ENCODE data around the gene TM9SF2. TPM values are rescaled to one million over a fixed set of nuclear protein-coding genes. Genes with fewer than 3 reads are reported as not detected.

TM9SF2 gene
- total and polyA plus RNA-seq, 11 donors, result 22.4 to 84.3 (median 68.2) TPM

GRCh38 chr13:99473515-99473914 is 27.8 kb upstream of the TM9SF2 start:
- H3K9me3 ChIP-seq, result no peaks in the 10 kb centered on the region
- H3K27me3 ChIP-seq, result no peaks in the 10 kb centered on the region
- H3K4me1 ChIP-seq, result peaks cover 0 to 3% (median 0%) of the 10 kb centered on the region in 12 donors
- H3K4me3 ChIP-seq, result no peak overlapping the region
- ATAC-seq (no peak), DNase-seq (no peak)
- H3K36me3 ChIP-seq, result no peaks in the 10 kb centered on the region
- intact Hi-C loops (cut with DNase I), result no loop called here
- TF ChIP-seq CTCF (IDR thresholded peaks at IDR 0.05), result no peak
- no peak for TF ChIP-seq POLR2A (IDR thresholded peaks at IDR 0.05)
- no peak overlapping the region for H3K27ac ChIP-seq
- 73 to 80% (median 76%) methylated on average over 9 of the region's 9 CpGs for WGBS, 4 donors

GRCh38 chr13:99476648-99477047 is 24.6 kb upstream of the TM9SF2 start:
- H3K27me3 ChIP-seq, result no peaks in the 10 kb centered on the region
- DNase-seq, result no peak
- 32 to 57% (median 52%) methylated on average over 3 to 5 of the region's 5 CpGs for WGBS, 4 donors
- no peak overlapping the region for H3K27ac ChIP-seq
- no peaks in the 10 kb centered on the region for H3K36me3 ChIP-seq
- TF ChIP-seq CTCF (IDR thresholded peaks at IDR 0.05), result no peak
- TF ChIP-seq POLR2A (IDR thresholded peaks at IDR 0.05), result no peak
- H3K9me3 ChIP-seq, result no peaks in the 10 kb centered on the region
- intact Hi-C loops (cut with DNase I), result no loop called here
- no peak for ATAC-seq
- peaks cover 0 to 3% (median 0%) of the 10 kb centered on the region in 12 donors for H3K4me1 ChIP-seq
- H3K4me3 ChIP-seq, result no peak overlapping the region

DNA sequence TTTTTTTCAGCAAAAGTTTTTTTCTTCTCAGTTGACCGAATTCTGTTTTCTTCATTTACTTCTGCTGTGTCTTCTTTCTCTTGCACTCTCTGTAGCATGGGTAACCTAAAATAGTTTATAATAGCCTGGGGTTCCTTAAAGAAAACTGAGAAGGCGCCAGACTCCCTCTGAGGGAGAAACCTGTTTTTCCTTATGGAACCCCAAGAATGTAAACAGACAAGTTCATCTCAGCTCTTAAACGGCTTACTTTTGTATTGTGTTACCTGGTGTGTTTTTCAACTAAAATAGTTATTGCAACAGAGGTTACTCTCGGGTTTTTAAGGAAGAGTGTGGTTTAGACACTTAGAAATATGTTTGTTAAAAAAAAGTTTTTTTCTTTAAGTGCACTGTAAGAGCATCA is 23.8 kb upstream of the TM9SF2 start:
- Histone ChIP-seq H3K4me3 (no peak overlapping the region), H3K9me3 (no peaks in the 10 kb centered on the region), H3K36me3 (no peaks in the 10 kb centered on the region), H3K27me3 (no peaks in the 10 kb centered on the region), H3K27ac (no peak overlapping the region), H3K4me1 (no peaks in the 10 kb centered on the region)
- TF ChIP-seq POLR2A (IDR thresholded peaks at IDR 0.05) (no peak), CTCF (IDR thresholded peaks at IDR 0.05) (no peak)
- WGBS, 4 donors, result 77 to 87% (median 83%) methylated on average over 4 of the region's 4 CpGs
- DNase-seq, result no peak
- ATAC-seq, result no peak
- intact Hi-C loops (cut with DNase I), result no loop called here

DNA sequence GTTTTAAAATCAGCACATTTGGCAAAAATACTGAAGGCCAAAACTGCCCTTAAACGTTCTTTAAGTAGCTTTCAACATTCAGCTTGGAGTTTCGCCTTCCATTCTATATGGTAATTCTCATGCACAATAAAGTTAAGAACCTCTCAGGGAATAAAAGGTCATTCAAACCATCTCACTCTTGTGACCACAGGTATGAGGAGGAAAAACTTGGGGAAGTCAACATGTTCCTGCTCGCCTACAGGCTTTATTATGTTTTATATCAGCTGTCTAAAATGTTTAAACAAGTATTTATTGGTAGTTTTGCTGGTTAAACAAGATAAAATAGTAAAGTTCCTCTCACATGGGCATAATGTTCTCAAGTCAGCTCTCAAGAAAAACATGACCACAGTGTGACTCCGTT is 19.9 kb upstream of the TM9SF2 start:
- TF ChIP-seq POLR2A (IDR thresholded peaks at IDR 0.05) (no peak), CTCF (IDR thresholded peaks at IDR 0.05) (no peak)
- no peak overlapping the region for H3K4me3 ChIP-seq
- H3K27me3 ChIP-seq, result no peaks in the 10 kb centered on the region
- no peak overlapping the region for H3K27ac ChIP-seq
- ATAC-seq (no peak), DNase-seq (no peak)
- H3K4me1 ChIP-seq, result peaks cover 0 to 11% (median 0%) of the 10 kb centered on the region in 12 donors
- intact Hi-C loops (cut with DNase I), result no loop called here
- WGBS, 4 donors, result 86 to 90% (median 89%) methylated on average over 4 of the region's 4 CpGs
- H3K36me3 ChIP-seq, result no peaks in the 10 kb centered on the region
- H3K9me3 ChIP-seq, result peaks cover 0 to 3% (median 0%) of the 10 kb centered on the region in 12 donors

Data from heart left ventricle (tissue), 16 donors.